ACC112 (cell line): Measurements from ENCODE around the gene TACSTD2.
"Not testable (repeated sequence)": the region's sequence is repeated elsewhere in the genome, so short reads cannot be mapped to it uniquely, and the experiment has no call there.

Source experiments
- H2AFZ ChIP-seq: fragments of 200-600 bp; sonication (generic); one replicate; pipeline ENCODE4 v1.6.0; 2017; ENCODE audit warnings: antibody characterized with exemption, low read length; ENCODE audit not compliant: unreplicated experiment
- H3K27ac ChIP-seq: fragments of 200-600 bp; sonication (generic); 2 replicates; pipeline ENCODE4 v1.5.1; 2014; ENCODE audit warnings: low read depth, mild to moderate bottlenecking, antibody characterized with exemption, low read length, moderate library complexity
- H3K27me3 ChIP-seq: fragments of 200-600 bp; sonication (generic); 2 replicates; pipeline ENCODE4 v1.6.1; 2014; ENCODE audit warnings: mild to moderate bottlenecking, antibody characterized with exemption, low read length, moderate library complexity, mixed read lengths; ENCODE audit not compliant: insufficient read depth
- H3K36me3 ChIP-seq: fragments of 200-600 bp; sonication (generic); 2 replicates; pipeline ENCODE4 v1.6.1; 2016; ENCODE audit warnings: mild to moderate bottlenecking, antibody characterized with exemption, low read length, moderate library complexity, mixed read lengths; ENCODE audit not compliant: insufficient read depth
- H3K4me1 ChIP-seq: fragments of 200-600 bp; sonication (generic); one replicate; pipeline ENCODE4 v1.6.1; 2016; ENCODE audit warnings: low read length, mixed read lengths; ENCODE audit not compliant: insufficient read depth, unreplicated experiment, control insufficient read depth
- H3K4me3 ChIP-seq: fragments of 200-600 bp; sonication (generic); 2 replicates; pipeline ENCODE4 v1.5.1; 2014; ENCODE audit warnings: mild to moderate bottlenecking, low read depth, low read length
- H3K79me2 ChIP-seq: fragments of 200-600 bp; sonication (generic); one replicate; pipeline ENCODE4 v1.6.0; 2016; ENCODE audit warnings: low read length; ENCODE audit not compliant: control insufficient read depth, unreplicated experiment, insufficient read depth

TACSTD2 gene

GRCh38 chr1:58568271-58568860, 8.7 kb downstream of the TACSTD2 start:
- no peak overlapping the region for H2AFZ ChIP-seq
- no peaks in the 10 kb centered on the region for H3K4me1 ChIP-seq
- no peaks in the 10 kb centered on the region for H3K36me3 ChIP-seq
- H3K27me3 ChIP-seq: peaks cover 31% of the 10 kb centered on the region
- no peak overlapping the region for H3K4me3 ChIP-seq
- H3K79me2 ChIP-seq: no peaks in the 10 kb centered on the region
- H3K27ac ChIP-seq: no peak overlapping the region

DNA sequence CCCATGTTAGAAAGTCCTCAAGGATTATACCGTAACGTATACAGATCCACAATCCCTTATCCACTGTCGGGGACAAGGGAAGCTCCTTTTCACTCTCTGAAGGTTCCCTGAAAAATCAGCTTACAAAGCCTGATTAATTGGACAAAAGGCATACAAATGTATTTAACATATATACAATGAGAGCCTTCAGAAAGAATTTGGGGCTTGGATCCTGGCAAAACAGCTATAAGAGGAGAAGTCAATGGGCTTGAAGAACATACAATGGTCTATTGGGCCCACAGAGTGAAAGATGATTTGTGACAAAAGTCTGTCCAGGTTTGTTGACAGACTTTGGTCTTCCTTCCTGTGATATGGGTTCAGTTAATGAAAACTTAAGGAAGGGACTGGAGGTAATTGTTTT, 10.7 kb downstream of the TACSTD2 start:
- Histone ChIP-seq H3K79me2 (no peaks in the 10 kb centered on the region), H2AFZ (no peak overlapping the region), H3K27ac (no peak overlapping the region), H3K27me3 (peaks cover 22% of the 10 kb centered on the region), H3K4me1 (no peaks in the 10 kb centered on the region), H3K36me3 (no peaks in the 10 kb centered on the region), H3K4me3 (no peak overlapping the region)

- H3K4me1 ChIP-seq, H3K4me3 ChIP-seq, H2AFZ ChIP-seq, H3K36me3 ChIP-seq, H3K27ac ChIP-seq, H3K79me2 ChIP-seq: not testable (repeated sequence)
- peaks cover 19% of the 10 kb centered on the region for H3K27me3 ChIP-seq
Observed at GRCh38 chr1:58563715-58564114, 13.3 kb downstream of the TACSTD2 start.

GRCh38 chr1:58561633-58562032, 15.4 kb downstream of the TACSTD2 start:
- no peaks in the 10 kb centered on the region for H3K36me3 ChIP-seq
- peaks cover 19% of the 10 kb centered on the region for H3K27me3 ChIP-seq
- no peaks in the 10 kb centered on the region for H3K4me1 ChIP-seq
- H2AFZ ChIP-seq: no peak overlapping the region
- no peaks in the 10 kb centered on the region for H3K79me2 ChIP-seq
- no peak overlapping the region for H3K4me3 ChIP-seq
- H3K27ac ChIP-seq: no peak overlapping the region

DNA sequence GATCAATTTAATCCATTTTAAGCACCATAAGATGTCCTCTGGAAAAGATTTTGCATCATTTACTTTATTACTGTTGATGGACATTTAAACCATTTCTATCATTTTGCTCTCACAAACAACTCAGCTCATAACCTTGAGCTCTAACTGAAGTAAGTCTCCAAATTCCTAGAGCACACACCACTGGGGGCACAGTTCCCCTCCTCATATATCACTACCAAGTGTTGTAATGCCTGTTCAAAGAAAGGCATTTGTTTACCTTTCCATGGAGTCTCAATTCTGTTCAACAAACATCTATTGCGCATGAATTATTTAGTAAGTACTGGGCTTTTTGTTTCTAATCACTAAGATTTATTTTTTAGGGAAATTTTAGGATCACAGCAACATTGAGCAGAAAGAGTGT, 21.7 kb downstream of the TACSTD2 start:
- no peak overlapping the region for H3K4me3 ChIP-seq
- no peaks in the 10 kb centered on the region for H3K36me3 ChIP-seq
- no peaks in the 10 kb centered on the region for H3K27me3 ChIP-seq
- no peaks in the 10 kb centered on the region for H3K4me1 ChIP-seq
- H3K27ac ChIP-seq: no peak overlapping the region
- no peaks in the 10 kb centered on the region for H3K79me2 ChIP-seq
- H2AFZ ChIP-seq: no peak overlapping the region

- H3K79me2 ChIP-seq: no peaks in the 10 kb centered on the region
- H3K4me1 ChIP-seq: no peaks in the 10 kb centered on the region
- H3K27me3 ChIP-seq: no peaks in the 10 kb centered on the region
- no peaks in the 10 kb centered on the region for H3K36me3 ChIP-seq
- no peak overlapping the region for H3K27ac ChIP-seq
- H2AFZ ChIP-seq: no peak overlapping the region
- no peak overlapping the region for H3K4me3 ChIP-seq
Observed at GRCh38 chr1:58551186-58552140, 25.6 kb downstream of the TACSTD2 start.

DNA sequence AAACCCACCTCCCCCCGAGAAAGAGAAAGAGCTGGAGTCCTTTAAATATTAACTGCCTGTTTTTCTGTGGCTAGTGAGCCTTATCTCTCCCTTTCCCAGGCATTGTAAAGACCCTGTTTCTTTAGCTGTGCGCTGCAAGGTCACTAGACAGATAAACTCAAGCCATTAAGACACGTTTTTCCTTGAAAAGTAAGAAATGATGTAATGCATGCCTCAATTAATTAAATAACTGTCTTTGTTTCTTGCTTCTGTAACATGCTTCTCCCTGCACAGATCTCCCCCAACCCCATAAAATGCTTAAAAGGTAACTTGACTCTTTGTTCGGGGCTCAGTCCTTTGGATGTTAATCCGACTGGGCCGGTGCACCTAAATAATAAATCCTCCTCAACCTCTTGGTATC, 27.8 kb downstream of the TACSTD2 start:
- not testable (repeated sequence) for H3K36me3 ChIP-seq, H3K27ac ChIP-seq, H3K4me1 ChIP-seq, H2AFZ ChIP-seq, H3K79me2 ChIP-seq, H3K4me3 ChIP-seq, H3K27me3 ChIP-seq

DNA sequence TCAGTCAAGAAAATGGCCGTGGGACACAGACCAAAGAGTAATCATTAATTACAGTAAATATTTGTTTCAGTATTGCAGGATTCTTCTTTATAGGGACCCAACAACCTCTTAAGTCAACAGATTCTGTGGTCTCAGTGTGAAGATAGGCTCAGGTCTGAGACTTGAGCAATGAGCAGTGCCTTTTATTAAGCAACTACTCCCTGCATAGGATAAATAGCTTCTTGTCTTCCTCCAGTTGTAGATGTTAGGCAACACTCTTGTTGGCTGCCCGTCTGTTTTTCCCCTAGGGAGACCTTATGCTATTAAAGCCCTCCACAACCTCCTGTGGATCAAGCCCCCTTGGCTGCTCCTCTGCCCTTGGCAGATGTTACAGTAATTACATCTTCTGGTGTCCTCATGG, 28.7 kb downstream of the TACSTD2 start:
- Histone ChIP-seq H3K4me1 (peaks cover 10% of the 10 kb centered on the region), H3K27me3 (no peaks in the 10 kb centered on the region), H3K27ac (no peak overlapping the region), H2AFZ (no peak overlapping the region), H3K79me2 (peaks cover 2% of the 10 kb centered on the region), H3K4me3 (no peak overlapping the region), H3K36me3 (no peaks in the 10 kb centered on the region)

- H3K27ac ChIP-seq: peak within 1 kb of the TSS; percentile 97
Observed at GRCh38 chr1:58546520-58547308, 30.3 kb downstream of the TACSTD2 start, which contains the start of gene OMA1. Gene OMA1 (minus strand): TSS chr1:58546726. CDS start chr1:58539294, 7,432 bp downstream.

GRCh38 chr1:58545591-58546519, 31.2 kb downstream of the TACSTD2 start:
- peak overlapping the region; percentile 97 for H3K27ac ChIP-seq
- peaks cover 10% of the 10 kb centered on the region for H3K4me1 ChIP-seq

More at GRCh38 chr1:58546520-58547308, 30.3 kb downstream of the TACSTD2 start, which contains the start of gene OMA1:
- Histone ChIP-seq H3K4me1 (peaks cover 10% of the 10 kb centered on the region), H3K27me3 (no peaks in the 10 kb centered on the region), H3K36me3 (no peaks in the 10 kb centered on the region), H3K79me2 (peaks cover 2% of the 10 kb centered on the region), H2AFZ (peak within 1 kb of the TSS; percentile 97), H3K4me3 (peak within 1 kb of the TSS; percentile 96)

More at GRCh38 chr1:58545591-58546519, 31.2 kb downstream of the TACSTD2 start:
- peak overlapping the region; percentile 97 for H2AFZ ChIP-seq
- no peaks in the 10 kb centered on the region for H3K36me3 ChIP-seq
- no peaks in the 10 kb centered on the region for H3K27me3 ChIP-seq
- peaks cover 2% of the 10 kb centered on the region for H3K79me2 ChIP-seq
- H3K4me3 ChIP-seq: peak overlapping the region; percentile 96
